NB4 (cell line): Measurements from ENCODE around the gene TRANK1.

ENCODE experiments used
- CTCF ChIP-seq: IDR thresholded peaks from one replicate; pipeline ENCODE4 v1.5.1; 2012; ENCODE audit warnings: low read depth, low read length
- MAX ChIP-seq: IDR thresholded peaks from 2 replicates; pipeline ENCODE4 v1.6.1; 2011; ENCODE audit warnings: low read depth, low read length
- POLR2A ChIP-seq: IDR thresholded peaks from 2 replicates; pipeline ENCODE4 v1.6.1; 2011; ENCODE audit warnings: mild to moderate bottlenecking; ENCODE audit not compliant: insufficient read length; ENCODE audit errors: extremely low read depth

- TF ChIP-seq POLR2A (peak; percentile 68), CTCF (no peak), MAX (peak; percentile 83)
Measured at GRCh38 chr3:36993326-36994283, 48.8 kb upstream of the TRANK1 start, which contains the start of gene MLH1.
